ENCODE data around the gene RBM15.
A peak's percentile ranks its signal among the peaks of the same experiment; 100 is the strongest.

Gene RBM15, protein sequence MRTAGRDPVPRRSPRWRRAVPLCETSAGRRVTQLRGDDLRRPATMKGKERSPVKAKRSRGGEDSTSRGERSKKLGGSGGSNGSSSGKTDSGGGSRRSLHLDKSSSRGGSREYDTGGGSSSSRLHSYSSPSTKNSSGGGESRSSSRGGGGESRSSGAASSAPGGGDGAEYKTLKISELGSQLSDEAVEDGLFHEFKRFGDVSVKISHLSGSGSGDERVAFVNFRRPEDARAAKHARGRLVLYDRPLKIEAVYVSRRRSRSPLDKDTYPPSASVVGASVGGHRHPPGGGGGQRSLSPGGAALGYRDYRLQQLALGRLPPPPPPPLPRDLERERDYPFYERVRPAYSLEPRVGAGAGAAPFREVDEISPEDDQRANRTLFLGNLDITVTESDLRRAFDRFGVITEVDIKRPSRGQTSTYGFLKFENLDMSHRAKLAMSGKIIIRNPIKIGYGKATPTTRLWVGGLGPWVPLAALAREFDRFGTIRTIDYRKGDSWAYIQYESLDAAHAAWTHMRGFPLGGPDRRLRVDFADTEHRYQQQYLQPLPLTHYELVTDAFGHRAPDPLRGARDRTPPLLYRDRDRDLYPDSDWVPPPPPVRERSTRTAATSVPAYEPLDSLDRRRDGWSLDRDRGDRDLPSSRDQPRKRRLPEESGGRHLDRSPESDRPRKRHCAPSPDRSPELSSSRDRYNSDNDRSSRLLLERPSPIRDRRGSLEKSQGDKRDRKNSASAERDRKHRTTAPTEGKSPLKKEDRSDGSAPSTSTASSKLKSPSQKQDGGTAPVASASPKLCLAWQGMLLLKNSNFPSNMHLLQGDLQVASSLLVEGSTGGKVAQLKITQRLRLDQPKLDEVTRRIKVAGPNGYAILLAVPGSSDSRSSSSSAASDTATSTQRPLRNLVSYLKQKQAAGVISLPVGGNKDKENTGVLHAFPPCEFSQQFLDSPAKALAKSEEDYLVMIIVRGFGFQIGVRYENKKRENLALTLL

GRCh38 chr1:110338886-110339406, at the start of gene RBM15:
TSS of gene RBM15 (plus strand) at chr1:110339377. CDS start at chr1:110339406, 29 bp downstream.
- peak; percentile 97 for FAIRE-seq

DNA sequence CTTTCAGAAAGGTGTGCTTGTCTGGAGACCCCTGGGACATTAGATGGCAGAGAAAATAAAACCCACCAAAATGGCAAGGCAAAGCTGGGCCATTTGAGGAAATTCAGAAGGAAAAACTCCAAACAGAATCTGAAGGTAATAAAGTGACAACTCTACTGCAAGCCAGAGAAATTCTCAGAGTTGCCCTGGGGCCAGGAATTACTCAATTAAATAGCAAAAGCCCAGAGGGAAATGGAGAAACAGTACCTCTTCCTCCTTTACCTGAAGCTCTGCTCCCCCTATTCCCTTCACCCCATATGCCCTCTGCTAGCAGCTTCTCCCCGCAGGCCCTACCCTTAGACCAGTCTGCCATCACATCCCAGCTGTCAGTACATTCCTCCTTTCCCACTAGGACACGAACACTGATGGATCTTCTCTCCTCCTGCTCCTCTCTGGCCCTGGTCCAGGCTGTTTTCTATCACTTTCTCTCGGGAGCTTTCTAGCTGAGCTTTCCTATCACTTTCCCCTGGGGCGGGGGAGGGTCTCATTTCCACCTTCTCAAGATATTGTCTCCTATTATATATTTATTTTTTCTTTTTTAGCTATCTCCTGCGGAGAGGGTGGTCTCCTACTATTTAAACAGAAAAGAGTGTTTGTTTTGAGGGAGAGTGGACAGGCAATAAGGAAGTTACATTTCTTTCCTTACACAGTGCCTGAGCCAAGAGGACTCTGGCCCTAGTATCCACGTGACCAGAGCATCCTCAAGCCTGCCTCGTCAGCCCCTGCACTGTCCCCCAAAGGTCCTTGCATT, 47.7 kb upstream of the RBM15 start:
- FAIRE-seq, result no peak

- FAIRE-seq, result no peak
Observed at GRCh38 chr1:110292031-110292741, 47.0 kb upstream of the RBM15 start.

DNA sequence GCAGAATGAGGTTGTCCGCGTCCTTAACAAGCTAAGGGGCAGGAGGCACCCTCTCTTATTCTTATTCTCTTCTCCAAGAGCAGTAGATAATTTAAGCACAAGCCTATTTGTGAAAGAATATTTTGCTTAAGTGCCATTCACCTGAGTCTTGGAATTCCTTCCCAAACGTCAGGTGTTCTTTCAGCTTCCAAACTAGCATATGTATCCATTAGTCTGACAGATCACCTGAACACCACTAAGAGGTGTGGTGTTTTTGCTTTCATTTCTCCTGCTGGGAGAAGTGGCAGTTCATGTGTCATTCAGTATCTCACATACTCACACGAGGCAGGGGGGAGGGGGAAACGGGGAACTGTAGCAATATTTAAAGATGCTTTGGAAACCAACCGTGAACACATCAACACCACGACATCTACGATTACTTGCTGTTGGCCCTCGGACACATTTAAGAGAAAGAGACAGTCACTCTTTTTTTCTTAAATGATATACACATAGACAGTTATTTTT, 45.5 kb upstream of the RBM15 start:
- no peak for FAIRE-seq

- FAIRE-seq, result no peak
Observed at GRCh38 chr1:110294308-110294707, 44.9 kb upstream of the RBM15 start.

- FAIRE-seq, result no peak
Observed at GRCh38 chr1:110298991-110299390, 40.2 kb upstream of the RBM15 start.

- FAIRE-seq, result no peak
Observed at GRCh38 chr1:110300412-110301085, 38.6 kb upstream of the RBM15 start.

- FAIRE-seq, result no peak
Observed at GRCh38 chr1:110302836-110303235, 36.3 kb upstream of the RBM15 start.

DNA sequence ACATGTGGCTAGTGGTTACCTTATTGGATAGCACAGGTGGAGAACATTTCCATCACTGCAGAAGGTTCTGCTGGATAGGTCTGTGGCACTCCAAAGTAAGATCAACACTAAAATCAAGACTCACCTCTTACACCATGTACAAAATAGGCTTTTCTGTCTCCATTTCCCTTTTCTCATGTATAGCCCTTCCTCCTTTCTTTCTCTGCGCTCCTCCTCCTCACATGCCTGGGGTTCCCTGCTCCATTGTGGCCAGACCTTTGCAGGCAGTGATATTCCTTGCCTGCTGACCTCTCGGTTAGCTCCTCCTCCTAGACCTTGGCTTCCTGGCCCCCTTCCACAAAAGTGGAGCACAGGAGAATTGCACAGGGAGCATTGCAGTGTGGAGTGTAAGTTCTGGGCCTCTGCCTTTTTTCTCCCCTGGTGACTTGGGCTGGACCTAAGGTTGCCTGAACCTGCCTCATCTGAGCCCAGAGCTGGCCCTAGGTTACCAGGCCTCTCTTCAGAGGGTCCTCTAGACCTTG, 33.2 kb upstream of the RBM15 start:
- FAIRE-seq, result no peak

DNA sequence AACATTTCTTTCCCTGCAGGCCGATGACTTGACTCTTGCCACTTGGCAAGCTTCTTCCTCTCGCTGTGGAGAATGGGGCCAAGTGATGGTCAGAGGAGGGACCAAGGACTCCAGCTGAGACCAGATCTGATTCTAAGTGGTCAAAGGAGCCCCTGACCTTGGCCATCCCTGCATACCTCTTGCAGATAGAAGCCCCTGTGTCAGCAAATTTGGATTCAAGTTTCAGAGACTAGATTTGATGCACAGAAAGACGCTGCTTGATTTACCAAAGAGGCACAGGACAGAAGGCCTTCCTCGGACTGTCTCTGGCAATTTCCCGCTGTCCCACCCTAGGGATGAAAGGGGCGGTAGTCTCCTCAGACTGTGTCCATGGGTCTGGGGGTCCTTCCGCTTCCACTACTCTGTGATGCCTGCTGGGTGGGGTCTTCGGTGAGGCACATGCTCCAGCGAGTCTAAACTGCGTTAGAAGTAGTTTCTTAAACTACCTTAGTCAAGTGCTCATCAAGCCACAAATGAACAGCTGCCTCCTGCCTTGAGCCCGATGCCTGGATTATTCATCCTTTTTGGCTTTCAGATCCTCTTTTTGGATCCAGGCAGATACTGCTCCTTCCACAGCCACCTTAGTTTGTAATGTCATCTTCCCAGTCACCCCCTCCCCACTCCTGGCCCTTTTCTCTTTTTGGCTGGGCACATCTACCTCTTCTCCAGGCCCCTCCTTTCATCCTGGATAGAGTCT, 31.8 kb upstream of the RBM15 start:
- FAIRE-seq, result no peak

GRCh38 chr1:110308247-110308646, 30.9 kb upstream of the RBM15 start:
- FAIRE-seq, result no peak

DNA sequence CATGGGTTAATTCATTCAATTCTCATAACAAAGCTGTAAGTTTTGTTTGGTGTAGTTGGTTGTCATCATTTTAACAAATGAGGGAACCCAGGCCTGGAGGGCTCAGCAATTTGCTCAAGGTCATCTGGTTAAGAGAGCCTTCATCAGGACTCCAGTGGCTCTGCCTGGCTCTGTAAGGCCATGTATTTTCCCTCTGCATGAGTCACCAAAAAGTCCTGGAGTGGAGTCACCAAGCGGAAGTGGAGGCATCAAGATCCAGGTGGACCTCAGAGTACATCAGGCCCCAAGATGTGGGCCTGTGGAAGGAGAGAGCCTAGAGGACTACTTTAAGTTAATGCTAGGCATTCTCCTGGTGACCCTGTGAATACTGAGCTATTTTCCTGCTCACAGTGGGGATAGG, 30.0 kb upstream of the RBM15 start:
- no peak for FAIRE-seq

DNA sequence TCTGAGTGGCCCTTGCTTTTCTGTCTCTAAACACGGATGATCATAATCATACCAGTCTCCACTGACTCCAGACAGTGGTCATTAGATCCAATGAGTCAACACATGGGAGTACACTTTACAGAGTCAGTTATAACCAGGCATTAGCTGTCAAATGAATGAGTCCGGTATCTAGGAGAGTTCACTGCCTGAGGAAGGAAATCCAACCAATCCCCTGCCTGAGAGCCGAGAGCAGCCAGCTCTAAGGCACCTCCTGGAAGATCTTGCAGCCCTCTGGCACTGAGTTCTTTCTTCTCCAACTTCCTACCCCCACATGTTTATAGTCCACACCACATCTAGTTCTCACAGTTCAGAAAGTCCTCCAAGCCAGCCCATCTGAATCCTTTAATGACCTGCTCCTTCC, 29.4 kb upstream of the RBM15 start:
- peak; percentile 9 for FAIRE-seq

GRCh38 chr1:110310300-110310699, 28.9 kb upstream of the RBM15 start:
- no peak for FAIRE-seq

- FAIRE-seq, result no peak
Observed at GRCh38 chr1:110312188-110313121, 26.7 kb upstream of the RBM15 start.

DNA sequence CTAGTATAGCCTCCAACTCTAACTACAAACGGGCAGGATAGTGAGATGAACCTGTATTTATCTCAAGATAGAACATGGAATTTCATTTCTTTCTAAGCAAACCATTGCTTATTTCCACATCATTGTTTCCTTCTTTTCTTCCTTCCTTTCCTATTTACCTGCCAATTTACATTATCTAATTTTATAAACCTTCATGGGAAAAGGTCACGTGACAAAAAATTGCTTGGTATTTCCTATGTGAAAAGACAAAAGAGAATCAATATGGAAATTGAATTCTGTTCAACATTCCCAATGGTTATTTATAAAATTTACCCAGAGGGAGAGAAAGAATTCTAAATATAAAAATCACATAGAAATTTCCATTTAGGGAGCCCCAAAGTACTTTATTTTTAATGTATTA, 22.4 kb upstream of the RBM15 start:
- no peak for FAIRE-seq

DNA sequence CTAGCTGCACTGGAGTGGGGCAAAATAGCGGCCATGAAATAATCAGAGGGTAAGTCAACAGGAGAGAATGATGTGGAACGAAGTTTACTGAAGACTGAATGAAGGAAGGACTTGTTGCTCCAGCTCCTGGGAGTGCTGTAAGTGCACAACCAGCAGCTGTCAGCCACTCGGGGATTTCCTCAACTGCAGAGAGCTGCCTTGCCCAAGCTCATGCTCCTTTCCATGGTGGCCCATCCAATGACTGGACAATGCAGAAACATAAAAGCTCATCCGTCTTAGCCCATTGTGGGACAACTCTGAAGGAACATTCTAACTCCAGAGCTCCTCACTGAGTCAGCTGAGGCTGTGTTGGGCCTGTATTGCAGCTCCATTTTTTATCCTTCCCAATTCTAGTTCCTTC, 21.1 kb upstream of the RBM15 start:
- no peak for FAIRE-seq

GRCh38 chr1:110319332-110320167, 19.6 kb upstream of the RBM15 start:
- no peak for FAIRE-seq
